Activated CD4-positive, alpha-beta T cell treated with anti-CD3 and anti-CD28 coated beads, Interleukin-2, Interleukin-4, amounts not matched to agents 100 ng/mL and 50 ng/mL, durations not matched to agents 16 hours and 8 hours (primary cell): Measurements from ENCODE around the gene KLHL4.
"Not testable (repeated sequence)": the region's sequence is repeated elsewhere in the genome, so short reads cannot be mapped to it uniquely, and the experiment has no call there.

ENCODE experiments used
- DNase-seq: peaks from one replicate; pipeline ENCODE4 v3.0.0-alpha.2; 2020; ENCODE audit warnings: low spot score

KLHL4 gene, protein sequence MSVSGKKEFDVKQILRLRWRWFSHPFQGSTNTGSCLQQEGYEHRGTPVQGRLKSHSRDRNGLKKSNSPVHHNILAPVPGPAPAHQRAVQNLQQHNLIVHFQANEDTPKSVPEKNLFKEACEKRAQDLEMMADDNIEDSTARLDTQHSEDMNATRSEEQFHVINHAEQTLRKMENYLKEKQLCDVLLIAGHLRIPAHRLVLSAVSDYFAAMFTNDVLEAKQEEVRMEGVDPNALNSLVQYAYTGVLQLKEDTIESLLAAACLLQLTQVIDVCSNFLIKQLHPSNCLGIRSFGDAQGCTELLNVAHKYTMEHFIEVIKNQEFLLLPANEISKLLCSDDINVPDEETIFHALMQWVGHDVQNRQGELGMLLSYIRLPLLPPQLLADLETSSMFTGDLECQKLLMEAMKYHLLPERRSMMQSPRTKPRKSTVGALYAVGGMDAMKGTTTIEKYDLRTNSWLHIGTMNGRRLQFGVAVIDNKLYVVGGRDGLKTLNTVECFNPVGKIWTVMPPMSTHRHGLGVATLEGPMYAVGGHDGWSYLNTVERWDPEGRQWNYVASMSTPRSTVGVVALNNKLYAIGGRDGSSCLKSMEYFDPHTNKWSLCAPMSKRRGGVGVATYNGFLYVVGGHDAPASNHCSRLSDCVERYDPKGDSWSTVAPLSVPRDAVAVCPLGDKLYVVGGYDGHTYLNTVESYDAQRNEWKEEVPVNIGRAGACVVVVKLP

GRCh38 chrX:87517571-87518141 is at the start of gene KLHL4:
Gene KLHL4, plus strand, starts transcription at chrX:87517802. Its CDS starts 92 bp downstream, at chrX:87517894.
- DNase-seq: peak; percentile 8

GRCh38 chrX:87468941-87469340 is 48.7 kb upstream of the KLHL4 start:
- no peak for DNase-seq

DNA sequence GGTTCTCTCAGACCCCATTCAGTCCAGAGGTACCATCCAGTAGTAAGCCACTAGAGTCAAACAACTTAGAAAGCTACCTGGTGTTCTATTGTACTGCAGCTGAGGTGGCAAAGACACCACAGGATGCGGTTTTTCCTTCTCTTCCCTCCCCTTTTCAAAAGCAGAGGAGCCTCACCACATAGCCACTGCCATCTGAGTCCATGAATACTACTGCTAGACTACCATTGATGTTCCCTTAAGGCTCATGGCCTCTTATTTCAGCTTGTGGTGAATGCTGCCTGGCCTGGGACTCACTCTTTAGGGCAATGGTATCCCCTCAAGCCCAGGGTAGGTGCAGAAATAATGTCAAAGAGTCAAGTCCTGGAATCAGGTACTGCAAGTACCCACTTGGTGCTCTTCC is 41.8 kb upstream of the KLHL4 start:
- no peak for DNase-seq

- not testable (repeated sequence) for DNase-seq
Measured at GRCh38 chrX:87478703-87479102, 38.9 kb upstream of the KLHL4 start.

DNA sequence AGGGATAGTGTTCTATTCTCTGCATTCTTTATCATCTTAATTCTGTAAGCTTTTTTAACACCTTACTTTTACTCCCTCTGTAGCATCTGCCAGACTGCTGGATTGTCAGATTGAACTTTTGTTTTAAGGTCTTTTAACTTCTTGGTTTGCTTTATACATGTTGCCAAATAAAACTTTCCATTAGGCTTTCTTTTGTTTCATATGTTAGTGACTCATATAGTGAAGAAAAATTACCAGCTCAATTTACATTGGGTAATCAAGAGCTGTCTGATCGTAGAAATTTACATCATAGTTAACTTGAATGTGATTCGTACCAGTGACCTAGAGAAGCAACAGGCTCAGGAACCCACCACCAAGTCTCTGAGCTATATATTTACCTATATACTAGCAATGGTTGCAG is 28.5 kb upstream of the KLHL4 start:
- DNase-seq: no peak

DNA sequence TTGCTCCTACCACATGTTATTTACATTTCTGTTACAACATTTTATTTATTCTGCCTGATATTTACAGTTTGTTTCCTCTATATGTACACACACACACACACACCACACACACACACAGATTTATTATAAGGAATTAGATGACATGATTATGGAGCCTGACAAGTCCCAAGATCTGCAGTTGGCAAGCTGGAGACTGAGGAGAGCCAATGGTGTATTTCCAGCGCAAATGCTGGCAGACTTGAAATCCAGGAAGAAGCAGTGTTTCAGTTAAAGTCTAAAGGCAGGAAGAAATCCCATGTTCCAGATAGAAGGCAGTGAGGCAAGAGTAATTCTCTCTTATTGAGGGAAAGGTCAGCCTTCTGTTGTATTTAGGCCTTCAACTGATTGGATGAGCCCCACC is 1.8 kb upstream of the KLHL4 start:
- no peak for DNase-seq

GRCh38 chrX:87516717-87517121 is 883 bp upstream of the KLHL4 start:
- DNase-seq: no peak

- DNase-seq: no peak
Measured at GRCh38 chrX:87518504-87518903, 902 bp downstream of the KLHL4 start.

DNA sequence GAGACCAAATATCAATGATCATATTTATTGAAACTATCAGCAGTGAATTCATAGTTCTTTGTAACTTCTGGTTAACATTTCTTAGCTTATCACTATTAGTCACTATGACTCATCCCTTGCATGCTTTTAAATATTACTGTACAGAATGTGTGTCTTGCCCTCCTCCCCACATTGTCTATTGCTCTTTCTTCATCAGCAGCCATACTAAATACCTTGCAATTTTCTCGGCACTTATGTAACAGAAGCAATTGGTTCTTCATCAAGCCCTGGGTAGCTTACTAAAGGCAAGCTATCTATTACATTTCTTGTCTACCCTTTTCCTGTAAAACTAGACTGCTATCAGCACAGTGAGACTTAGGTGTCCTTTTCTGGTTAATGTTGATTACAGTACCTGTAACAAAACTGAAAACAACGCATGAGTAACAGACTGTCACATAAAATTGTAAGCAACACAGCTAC is 8.2 kb downstream of the KLHL4 start:
- no peak for DNase-seq

GRCh38 chrX:87526281-87526680 is 8.7 kb downstream of the KLHL4 start:
- no peak for DNase-seq

DNA sequence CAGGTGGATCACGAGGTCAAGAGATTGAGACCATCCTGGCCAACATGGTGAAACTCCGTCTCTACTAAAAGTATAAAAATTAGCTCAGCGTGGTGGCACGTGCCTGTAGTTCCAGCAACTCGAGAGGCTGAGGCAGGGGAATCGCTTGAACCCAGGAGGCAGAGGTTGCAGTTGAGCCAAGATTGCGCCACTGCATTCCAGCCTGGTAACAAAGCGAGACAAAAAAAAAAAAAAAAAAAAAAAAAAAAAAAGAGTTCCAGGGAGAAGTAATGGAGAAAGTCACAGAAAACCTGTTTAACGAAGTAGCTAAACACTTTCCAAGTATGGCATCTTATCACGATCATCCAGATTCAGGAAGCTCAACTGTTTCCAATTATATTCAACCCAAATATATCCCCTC is 10.9 kb downstream of the KLHL4 start:
- no peak for DNase-seq

DNA sequence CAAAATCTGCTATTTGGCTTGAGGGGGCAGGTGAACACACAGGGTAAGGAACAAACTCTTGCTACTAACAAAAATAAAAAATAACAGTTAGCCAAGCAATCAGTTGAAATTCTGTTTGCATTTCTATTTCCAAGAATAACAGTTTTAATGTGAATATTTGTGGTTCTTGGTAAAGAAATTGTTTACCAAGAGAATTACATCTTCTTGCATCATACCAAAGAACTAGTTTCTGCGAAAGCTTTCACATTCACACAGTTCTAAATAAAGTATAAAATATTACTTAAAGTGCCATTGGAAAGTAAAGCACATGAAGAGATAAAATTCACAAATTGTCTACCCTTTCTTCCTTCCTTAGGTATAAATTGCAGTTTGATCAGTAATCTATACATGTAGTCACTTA is 54.4 kb downstream of the KLHL4 start:
- DNase-seq: no peak

- DNase-seq: no peak
Measured at GRCh38 chrX:87572901-87573300, 55.3 kb downstream of the KLHL4 start.

GRCh38 chrX:87578978-87579377 is 61.4 kb downstream of the KLHL4 start:
- DNase-seq: no peak

GRCh38 chrX:87580862-87581261 is 63.3 kb downstream of the KLHL4 start:
- no peak for DNase-seq

- DNase-seq: no peak
Measured at GRCh38 chrX:87582453-87582852, 64.9 kb downstream of the KLHL4 start.

GRCh38 chrX:87583679-87584078 is 66.1 kb downstream of the KLHL4 start:
- peak; percentile 8 for DNase-seq

- DNase-seq: no peak
Measured at GRCh38 chrX:87616371-87616770, 98.8 kb downstream of the KLHL4 start.

GRCh38 chrX:87621697-87622096 is 104.1 kb downstream of the KLHL4 start:
- no peak for DNase-seq

DNA sequence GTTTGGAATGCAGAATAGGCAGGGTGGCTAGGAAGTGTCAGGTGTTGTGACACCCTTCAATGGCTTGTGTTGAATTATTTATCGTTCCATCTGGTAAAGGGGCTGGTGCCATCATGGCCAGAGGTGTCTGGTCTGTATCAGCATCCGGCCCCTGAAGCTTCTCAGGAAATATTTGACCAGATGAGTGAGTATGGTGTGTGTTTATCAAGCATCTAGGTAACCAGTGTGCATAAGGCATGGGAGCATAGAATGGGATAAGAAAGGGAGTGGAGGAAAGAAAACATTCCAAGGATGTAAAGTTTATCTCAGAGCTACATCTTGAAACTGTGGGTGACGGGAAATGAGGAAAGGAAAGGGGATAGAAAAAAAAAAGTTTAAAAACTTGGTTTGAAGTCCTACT is 109.4 kb downstream of the KLHL4 start:
- no peak for DNase-seq

GRCh38 chrX:87634361-87634760 is 116.8 kb downstream of the KLHL4 start:
- DNase-seq: no peak

GRCh38 chrX:87636533-87636932 is 118.9 kb downstream of the KLHL4 start:
- DNase-seq: no peak

- not testable (repeated sequence) for DNase-seq
Measured at GRCh38 chrX:87641439-87641838, 123.8 kb downstream of the KLHL4 start.
